ENCODE results near the gene GPR176. TPM values are rescaled to one million over a fixed set of nuclear protein-coding genes. Genes with fewer than 3 reads are reported as not detected.

GPR176 gene
- total RNA-seq, 1 donor from 2014 or later = 7.2 TPM

DNA sequence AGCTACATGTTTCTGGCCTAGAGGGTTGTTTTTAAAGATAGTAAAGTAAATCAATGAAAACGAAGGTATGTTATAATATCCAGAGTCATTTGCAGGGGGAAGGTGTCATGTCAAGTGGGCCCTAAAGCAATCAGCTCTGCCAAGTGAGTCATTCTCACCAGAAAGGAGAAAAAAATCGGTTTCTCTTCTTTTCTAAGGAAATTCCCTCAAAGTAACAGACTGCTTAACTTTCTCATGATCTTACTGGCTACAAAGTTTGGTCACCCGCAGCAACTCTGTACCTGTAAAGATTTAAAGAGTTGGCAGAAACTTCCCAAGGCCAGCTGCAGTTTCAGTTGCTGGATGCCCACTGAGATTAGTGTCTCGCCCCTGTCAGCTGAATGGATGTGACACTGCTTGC lies 132.0 kb downstream of the GPR176 start:
- Mint-ChIP-seq H3K4me1 (ENCODE audit: unreplicated experiment) (peaks cover 57% of the 10 kb centered on the region), H3K9me3 (no peaks in the 10 kb centered on the region), H3K27me3 (no peaks in the 10 kb centered on the region), H3K36me3 (no peaks in the 10 kb centered on the region), H3K27ac (no peak overlapping the region), H3K4me3 (no peak overlapping the region)
- DNase-seq (ENCODE audit: extremely low spot score, unreplicated experiment) = no peak
- TF ChIP-seq, protein P1, sequence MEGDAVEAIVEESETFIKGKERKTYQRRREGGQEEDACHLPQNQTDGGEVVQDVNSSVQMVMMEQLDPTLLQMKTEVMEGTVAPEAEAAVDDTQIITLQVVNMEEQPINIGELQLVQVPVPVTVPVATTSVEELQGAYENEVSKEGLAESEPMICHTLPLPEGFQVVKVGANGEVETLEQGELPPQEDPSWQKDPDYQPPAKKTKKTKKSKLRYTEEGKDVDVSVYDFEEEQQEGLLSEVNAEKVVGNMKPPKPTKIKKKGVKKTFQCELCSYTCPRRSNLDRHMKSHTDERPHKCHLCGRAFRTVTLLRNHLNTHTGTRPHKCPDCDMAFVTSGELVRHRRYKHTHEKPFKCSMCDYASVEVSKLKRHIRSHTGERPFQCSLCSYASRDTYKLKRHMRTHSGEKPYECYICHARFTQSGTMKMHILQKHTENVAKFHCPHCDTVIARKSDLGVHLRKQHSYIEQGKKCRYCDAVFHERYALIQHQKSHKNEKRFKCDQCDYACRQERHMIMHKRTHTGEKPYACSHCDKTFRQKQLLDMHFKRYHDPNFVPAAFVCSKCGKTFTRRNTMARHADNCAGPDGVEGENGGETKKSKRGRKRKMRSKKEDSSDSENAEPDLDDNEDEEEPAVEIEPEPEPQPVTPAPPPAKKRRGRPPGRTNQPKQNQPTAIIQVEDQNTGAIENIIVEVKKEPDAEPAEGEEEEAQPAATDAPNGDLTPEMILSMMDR (conservative IDR thresholded peaks at IDR 0.05) = no peak

DNA sequence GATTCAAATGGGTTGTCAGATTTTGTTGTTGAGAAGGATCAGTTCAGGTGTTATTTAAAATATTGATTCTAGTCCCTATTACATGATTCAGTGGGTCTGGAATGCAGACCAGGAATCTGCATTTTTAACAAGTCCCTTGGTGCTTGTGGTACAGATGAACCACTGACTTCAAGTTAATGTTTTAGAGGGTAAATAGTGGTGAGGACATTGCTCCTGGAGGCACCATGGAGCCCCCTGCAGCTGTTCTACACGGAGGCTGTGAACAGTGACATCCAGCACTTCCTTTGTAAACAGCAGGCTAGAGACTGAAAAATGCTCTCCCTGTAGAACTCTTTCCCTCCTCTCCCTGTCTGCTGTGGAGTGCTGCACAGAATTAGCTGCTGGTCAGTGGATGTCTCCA lies 132.6 kb downstream of the GPR176 start:
- H3K4me1 Mint-ChIP-seq (ENCODE audit: unreplicated experiment) = peaks cover 57% of the 10 kb centered on the region
- TF ChIP-seq, protein P1 (conservative IDR thresholded peaks at IDR 0.05) = no peak
- H3K27ac Mint-ChIP-seq = no peak overlapping the region
- H3K9me3 Mint-ChIP-seq = no peaks in the 10 kb centered on the region
- H3K4me3 Mint-ChIP-seq = no peak overlapping the region
- no peak for DNase-seq (ENCODE audit: extremely low spot score, unreplicated experiment)
- no peaks in the 10 kb centered on the region for H3K27me3 Mint-ChIP-seq
- H3K36me3 Mint-ChIP-seq = no peaks in the 10 kb centered on the region

DNA sequence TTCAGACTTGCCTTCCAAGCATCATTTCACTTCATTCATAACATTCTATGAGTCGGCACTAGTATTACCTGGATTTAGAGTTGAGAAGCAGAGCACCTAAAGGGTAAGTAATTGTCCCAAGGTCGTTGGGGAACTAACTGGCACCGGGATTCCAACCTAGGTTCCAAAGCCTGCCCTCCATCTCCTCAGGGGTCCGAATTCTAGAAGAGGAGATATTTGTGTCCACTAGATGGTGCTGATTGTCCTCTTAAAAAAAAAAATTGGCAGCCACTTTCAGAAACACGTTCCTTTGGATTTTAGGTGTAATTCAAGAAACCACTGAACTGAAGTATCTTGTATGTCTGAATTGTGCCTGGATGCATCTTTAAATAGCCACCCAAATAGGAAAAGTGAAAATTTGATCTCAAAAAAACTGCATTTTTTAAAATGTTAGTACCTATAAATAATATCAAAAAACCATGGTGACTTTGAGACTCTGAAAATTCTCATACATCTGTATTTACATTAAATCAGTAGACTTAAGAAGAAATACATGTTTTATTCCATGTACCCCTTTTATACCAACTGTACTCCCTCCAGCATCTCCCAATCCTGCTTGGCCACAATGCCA lies 133.5 kb downstream of the GPR176 start:
- no peak overlapping the region for H3K27ac Mint-ChIP-seq
- no peaks in the 10 kb centered on the region for H3K36me3 Mint-ChIP-seq
- no peaks in the 10 kb centered on the region for H3K9me3 Mint-ChIP-seq
- TF ChIP-seq, protein P1 (conservative IDR thresholded peaks at IDR 0.05) = peak; percentile 83
- peaks cover 57% of the 10 kb centered on the region for H3K4me1 Mint-ChIP-seq (ENCODE audit: unreplicated experiment)
- no peak for DNase-seq (ENCODE audit: extremely low spot score, unreplicated experiment)
- H3K4me3 Mint-ChIP-seq = peak overlapping the region; percentile 78
- H3K27me3 Mint-ChIP-seq = no peaks in the 10 kb centered on the region

DNA sequence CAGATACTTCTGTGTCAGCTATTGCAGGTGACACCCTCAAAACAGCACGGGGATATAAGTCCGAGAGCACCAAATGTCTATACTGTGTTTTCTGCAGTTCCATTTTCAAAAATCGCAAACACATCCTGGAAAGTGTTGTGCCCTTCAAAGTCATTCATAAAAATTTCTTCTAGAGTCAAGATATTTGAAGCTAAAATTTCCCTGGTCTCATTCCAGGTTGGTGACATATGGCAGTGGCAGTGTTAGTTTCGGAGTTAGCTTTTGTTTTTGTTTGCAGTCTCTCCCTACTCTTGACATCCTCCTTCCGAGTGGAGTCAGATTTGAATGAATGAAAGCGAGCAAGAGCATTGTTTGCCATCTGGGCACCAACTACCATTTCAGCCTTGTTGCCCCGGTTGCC lies 134.2 kb downstream of the GPR176 start:
- no peak for DNase-seq (ENCODE audit: extremely low spot score, unreplicated experiment)
- no peaks in the 10 kb centered on the region for H3K27me3 Mint-ChIP-seq
- H3K36me3 Mint-ChIP-seq = no peaks in the 10 kb centered on the region
- H3K4me3 Mint-ChIP-seq = peak overlapping the region; percentile 78
- H3K9me3 Mint-ChIP-seq = no peaks in the 10 kb centered on the region
- H3K4me1 Mint-ChIP-seq (ENCODE audit: unreplicated experiment) = peaks cover 57% of the 10 kb centered on the region
- no peak overlapping the region for H3K27ac Mint-ChIP-seq
- TF ChIP-seq, protein P1 (conservative IDR thresholded peaks at IDR 0.05) = no peak

DNA sequence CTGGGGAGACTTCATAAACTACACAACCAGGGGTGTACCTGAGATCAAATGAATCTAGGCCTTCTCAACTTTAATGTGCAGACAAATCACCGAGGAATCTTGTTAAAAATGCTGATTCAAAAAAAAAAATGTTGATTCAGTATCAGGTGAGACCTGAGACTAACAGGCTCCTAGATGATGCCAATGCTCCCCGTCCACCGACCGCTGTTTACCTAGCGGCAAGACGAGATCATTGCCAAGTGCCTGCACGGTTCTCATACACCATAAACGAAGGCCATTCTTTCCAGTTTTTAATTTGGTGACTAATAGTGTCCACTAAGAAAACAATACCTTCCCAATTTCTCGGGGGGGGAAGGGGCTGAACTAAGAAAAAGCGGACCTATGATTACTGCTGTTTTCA lies 134.9 kb downstream of the GPR176 start:
- TF ChIP-seq, protein P1 (conservative IDR thresholded peaks at IDR 0.05) = no peak
- H3K27ac Mint-ChIP-seq = no peak overlapping the region
- no peaks in the 10 kb centered on the region for H3K9me3 Mint-ChIP-seq
- DNase-seq (ENCODE audit: extremely low spot score, unreplicated experiment) = no peak
- H3K4me1 Mint-ChIP-seq (ENCODE audit: unreplicated experiment) = peaks cover 57% of the 10 kb centered on the region
- no peaks in the 10 kb centered on the region for H3K36me3 Mint-ChIP-seq
- peak overlapping the region; percentile 78 for H3K4me3 Mint-ChIP-seq
- H3K27me3 Mint-ChIP-seq = no peaks in the 10 kb centered on the region

DNA sequence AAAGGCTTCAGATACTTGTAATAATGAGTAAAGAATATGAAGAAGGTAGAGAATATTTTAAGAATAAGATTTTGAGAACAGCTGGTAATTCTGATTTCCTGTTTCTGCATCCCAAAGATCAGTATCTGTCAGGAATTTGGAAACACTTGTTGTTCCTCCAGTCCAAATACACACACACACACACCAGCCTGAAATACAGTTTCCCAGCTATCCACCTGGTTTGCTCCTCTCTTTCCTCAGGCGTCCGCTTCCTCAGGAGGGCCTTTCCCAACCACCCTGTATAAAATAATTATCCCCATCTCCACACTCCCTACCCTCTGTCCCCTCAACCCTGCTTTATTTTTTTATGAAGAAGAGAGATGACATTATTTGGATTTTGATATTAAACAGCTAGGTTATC lies 135.4 kb downstream of the GPR176 start:
- Mint-ChIP-seq H3K4me3 (peak overlapping the region; percentile 78), H3K27me3 (no peaks in the 10 kb centered on the region), H3K4me1 (ENCODE audit: unreplicated experiment) (peaks cover 54% of the 10 kb centered on the region), H3K9me3 (no peaks in the 10 kb centered on the region), H3K36me3 (no peaks in the 10 kb centered on the region), H3K27ac (no peak overlapping the region)
- TF ChIP-seq, protein P1 (conservative IDR thresholded peaks at IDR 0.05) = no peak
- DNase-seq (ENCODE audit: extremely low spot score, unreplicated experiment) = no peak

Measured in type B pancreatic cell (in vitro differentiated cells).